HG03280 (cell line): ENCODE data around the gene IL18RAP.

Source experiments
- ATAC-seq: cut with Tn5 transposase; IDR thresholded peaks from one replicate; pipeline ENCODE4 v1.9.1; 2021; ENCODE audit warnings: mild to moderate bottlenecking, moderate library complexity; ENCODE audit not compliant: unreplicated experiment

The IL18RAP gene

GRCh38 chr2:102422910-102423309, at the start of gene IL18RAP:
Gene IL18RAP (plus strand): TSS chr2:102423160. CDS start chr2:102423278, 118 bp downstream.
- no peak for ATAC-seq

DNA sequence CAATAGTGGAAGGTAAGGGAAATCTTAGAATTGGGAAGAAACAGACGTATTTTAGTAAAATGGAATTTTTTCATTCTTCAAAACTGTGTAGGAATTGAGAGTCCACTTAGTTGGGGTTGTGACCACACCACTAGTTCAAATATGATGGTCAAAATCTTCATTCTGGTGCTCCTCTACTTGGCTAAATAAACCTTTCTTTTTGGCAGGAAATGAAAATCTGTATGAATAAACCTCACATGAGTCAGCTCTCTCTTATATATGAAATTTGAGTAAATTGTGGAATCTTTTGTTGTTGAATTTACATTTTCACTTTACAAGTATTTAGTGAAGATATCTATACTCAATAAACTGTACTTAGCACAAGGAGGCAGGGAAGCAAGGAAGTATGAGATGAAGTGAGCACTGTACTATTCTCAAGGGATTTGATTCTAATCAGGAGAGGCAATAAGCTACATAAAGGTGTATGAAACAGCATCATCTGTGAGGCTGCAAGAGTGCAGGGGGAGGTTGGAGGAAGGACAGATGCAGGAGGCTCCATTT, 46.8 kb upstream of the IL18RAP start:
- no peak for ATAC-seq

GRCh38 chr2:102383722-102384121, 39.2 kb upstream of the IL18RAP start:
- ATAC-seq = no peak

DNA sequence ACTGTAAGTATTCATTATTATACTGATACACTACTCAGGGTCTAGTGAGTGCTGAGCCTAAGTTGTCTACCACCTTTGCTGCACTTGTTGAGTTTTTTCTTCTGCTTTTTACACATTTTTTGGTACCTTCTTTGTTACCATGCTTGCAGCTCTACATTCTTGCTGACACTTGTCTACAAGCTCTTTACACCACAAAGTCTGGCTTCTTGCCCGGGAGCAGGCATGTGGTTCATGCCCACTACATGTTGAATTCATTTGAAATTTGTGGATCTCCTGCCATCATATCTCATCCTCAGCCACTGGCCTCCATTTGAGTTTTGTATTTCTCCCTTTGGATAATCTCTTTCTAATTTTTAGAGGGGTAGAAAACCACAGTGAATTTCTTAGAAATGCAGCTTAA, 37.4 kb upstream of the IL18RAP start:
- no peak for ATAC-seq

DNA sequence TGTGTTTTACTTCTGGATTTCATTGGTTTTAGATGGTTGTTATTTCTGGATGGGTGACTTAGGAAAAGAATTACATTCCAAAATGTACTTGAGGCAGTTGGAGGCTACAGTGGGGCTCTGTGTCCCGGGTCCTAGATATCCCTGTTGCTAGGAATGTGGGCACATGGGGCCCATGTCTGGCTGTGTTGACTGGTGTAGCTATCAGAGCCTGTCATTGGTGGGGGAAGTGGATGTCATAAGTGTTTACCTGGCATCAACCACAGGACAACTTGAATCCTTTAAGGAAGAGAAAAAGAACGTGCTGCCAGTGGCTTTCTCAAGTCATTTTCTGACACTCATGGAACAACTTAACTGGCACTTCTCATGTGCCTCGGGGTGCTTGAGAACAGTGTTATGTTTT, 37.0 kb upstream of the IL18RAP start:
- no peak for ATAC-seq

DNA sequence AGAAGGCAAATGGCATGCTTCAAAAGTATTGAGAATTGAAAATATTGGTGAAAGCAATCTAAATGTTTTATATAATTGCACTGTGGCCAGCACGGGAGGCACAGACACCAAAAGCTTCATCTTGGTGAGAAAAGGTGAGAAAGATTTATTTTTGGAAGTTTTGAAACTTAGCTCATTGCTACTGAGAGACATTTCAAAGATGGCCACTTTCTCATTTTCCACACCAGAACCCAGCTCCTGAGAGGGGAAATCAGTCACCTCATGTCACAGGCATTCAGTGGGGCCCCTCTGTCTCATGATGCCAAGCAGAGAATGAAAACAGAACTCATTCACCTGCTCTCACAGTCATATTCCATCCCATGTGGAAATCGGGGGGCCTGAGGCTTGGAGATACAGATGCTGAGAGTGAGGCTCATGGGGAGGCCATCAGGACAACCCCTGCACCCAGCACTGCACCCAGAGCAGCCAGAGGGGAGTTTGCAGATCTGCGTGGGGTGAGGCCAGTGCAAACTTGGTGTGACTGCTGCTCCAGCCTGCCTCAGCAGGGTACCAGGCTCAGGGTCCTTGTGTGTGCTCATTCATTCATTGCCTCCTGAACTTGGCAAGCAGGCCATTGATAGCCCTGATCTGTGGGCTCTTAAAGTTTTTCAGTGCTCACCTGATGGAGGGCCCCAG, 36.0 kb upstream of the IL18RAP start:
- no peak for ATAC-seq

DNA sequence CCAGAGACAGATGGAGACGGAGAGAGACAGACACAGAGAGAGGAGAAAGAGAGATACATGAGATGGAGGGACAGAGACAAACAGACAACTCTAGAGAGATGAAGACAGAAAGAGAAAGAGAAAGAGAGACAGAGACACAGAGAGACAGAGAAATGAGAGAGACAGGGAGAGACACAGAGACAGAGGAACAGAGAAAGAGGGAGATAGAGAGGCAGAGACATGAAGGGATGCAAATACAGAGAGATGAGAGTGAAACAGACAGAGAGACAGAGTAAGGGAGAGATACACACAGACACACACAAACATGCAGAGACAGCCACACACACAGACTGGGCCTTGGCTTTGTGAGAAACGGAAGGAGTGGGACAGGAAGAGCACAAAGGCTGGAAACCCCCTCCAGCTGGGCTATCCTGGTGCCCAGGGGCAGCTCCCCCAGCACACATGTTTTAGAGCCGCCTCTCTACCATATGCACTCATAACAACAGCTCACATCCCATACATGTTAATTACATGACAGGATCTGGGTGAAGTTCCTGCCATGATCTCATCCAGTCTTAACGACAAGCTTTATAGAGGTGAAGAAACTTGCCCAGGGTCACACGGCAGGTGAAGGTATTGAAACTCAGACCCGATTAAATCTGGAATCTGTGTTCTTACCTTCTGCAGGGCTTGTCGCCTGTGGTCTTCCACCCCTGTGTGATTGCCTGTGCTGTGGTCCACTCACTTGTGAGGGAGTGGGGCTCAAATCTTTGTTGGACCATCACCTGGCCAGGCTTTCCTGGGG, 35.0 kb upstream of the IL18RAP start:
- no peak for ATAC-seq

GRCh38 chr2:102391565-102391964, 31.4 kb upstream of the IL18RAP start:
- ATAC-seq = no peak

- no peak for ATAC-seq
Measured at GRCh38 chr2:102392096-102392495, 30.9 kb upstream of the IL18RAP start.

DNA sequence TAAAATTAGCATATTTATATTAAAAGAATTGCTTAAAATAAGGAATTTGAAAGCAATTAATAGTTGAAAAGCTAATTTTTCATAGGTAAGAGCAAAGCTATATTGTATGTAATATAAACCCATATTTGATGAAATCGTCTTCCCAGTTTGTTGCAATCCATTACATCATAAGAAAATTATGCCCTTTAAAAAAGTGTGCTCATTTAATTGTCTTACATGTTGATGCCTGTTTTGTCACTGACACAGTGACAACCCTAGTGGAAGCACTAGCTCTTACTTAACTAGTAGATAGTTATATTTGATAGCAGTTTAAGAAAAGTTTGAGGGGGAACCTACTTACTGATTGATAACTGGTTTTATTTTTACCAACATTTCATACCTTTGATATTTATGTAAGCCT, 30.0 kb upstream of the IL18RAP start:
- no peak for ATAC-seq

DNA sequence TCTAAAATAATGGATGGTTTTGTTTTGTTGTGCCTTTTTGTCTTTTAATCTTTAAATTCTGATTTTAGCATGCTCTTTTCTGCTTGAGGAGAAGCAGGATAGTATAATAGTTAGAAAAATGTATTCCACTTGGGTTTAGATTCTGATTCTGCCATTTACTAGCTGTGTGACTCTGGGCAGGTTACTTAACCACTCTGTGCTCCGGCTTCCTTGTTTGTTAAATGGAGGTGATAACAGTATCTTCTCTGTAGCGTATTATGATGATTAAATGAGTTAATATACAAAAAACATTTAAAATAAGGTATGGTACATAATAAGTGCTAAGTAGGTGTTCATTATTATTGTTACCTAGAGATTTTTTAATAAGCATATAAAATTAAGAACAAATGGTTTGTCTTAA, 26.9 kb upstream of the IL18RAP start:
- ATAC-seq = no peak

GRCh38 chr2:102397209-102397608, 25.8 kb upstream of the IL18RAP start:
- ATAC-seq = no peak

- no peak for ATAC-seq
Measured at GRCh38 chr2:102399499-102400141, 23.3 kb upstream of the IL18RAP start.

GRCh38 chr2:102401456-102401855, 21.5 kb upstream of the IL18RAP start:
- ATAC-seq = no peak

GRCh38 chr2:102401865-102402264, 21.1 kb upstream of the IL18RAP start:
- no peak for ATAC-seq

GRCh38 chr2:102410952-102411351, 12.0 kb upstream of the IL18RAP start:
- ATAC-seq = no peak

DNA sequence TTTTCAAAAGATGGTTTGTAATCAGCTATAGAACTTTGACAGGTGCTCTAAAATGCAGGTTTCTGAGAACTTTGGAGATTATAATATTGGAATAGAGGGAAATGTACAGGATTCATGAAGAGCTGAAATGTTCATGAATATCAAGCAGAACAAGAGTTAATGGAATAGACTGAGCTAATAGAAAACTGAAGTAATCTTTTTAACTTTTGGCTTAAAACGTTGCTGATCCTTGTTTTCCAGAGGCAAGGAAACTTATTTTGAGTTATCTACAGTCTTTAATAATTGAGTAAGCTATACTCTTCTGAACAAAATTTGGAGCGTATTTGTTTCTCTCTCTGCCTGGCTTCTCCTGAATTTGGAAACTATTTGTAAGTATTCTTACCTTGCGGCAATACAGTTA, 10.8 kb upstream of the IL18RAP start:
- no peak for ATAC-seq

- no peak for ATAC-seq
Measured at GRCh38 chr2:102417946-102418345, 5.0 kb upstream of the IL18RAP start.

GRCh38 chr2:102418421-102418961, 4.5 kb upstream of the IL18RAP start:
- peak; percentile 63 for ATAC-seq

- no peak for ATAC-seq
Measured at GRCh38 chr2:102420290-102420689, 2.7 kb upstream of the IL18RAP start.
